GM20431 (cell line): ENCODE measurements around the gene PDK2.

Experiments
- in situ Hi-C: fragments of 300-500 bp; cut with MseI, MboI; formaldehyde crosslinking; loops from one replicate; pipeline ENCODE4 v1.15.0; 2020; ENCODE audit warnings: low sequenced_read_pairs; ENCODE audit not compliant: unreplicated experiment

Gene PDK2

GRCh38 chr17:50096758-50097157 lies 1.6 kb downstream of the PDK2 start:
- in situ Hi-C loops: no loop called here

DNA sequence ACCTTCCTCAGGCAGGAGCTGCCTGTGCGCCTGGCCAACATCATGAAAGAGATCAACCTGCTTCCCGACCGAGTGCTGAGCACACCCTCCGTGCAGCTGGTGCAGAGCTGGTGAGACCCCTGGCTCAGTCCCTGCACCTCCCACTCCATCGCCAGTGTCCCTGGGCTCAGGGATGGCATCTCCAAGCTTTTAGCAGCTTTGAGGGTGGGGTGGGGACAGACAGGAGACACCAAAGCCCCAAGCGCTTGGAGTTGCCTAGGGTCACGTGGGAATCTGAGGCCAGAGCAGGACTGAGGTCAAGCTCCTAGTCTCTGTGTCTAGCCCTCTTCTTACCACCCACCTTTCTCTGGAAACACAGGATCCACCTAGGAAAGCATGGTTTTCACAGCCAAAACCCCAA lies 2.3 kb downstream of the PDK2 start:
- in situ Hi-C loops: no loop called here

GRCh38 chr17:50097926-50098325 lies 2.8 kb downstream of the PDK2 start:
- in situ Hi-C loops: no loop called here

DNA sequence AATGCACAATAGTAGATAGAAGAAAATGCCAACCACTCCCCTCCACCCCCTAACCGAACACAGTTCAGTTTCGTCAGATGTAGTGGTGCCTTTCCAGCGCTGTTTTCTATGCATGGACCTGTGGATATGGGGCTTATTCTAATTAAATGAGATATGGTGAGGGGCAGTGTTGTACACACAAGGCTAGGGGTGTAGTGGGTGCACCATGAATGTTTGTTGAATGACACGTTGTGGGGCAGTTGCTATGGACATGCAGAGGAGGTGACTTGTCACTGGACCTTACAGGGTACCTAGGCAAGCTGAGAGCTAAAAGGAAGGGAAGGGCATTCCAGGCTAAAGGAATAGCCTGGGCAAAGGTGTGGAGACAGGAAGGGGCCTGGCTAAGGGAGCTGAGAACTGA lies 3.4 kb downstream of the PDK2 start:
- in situ Hi-C loops: no loop called here

DNA sequence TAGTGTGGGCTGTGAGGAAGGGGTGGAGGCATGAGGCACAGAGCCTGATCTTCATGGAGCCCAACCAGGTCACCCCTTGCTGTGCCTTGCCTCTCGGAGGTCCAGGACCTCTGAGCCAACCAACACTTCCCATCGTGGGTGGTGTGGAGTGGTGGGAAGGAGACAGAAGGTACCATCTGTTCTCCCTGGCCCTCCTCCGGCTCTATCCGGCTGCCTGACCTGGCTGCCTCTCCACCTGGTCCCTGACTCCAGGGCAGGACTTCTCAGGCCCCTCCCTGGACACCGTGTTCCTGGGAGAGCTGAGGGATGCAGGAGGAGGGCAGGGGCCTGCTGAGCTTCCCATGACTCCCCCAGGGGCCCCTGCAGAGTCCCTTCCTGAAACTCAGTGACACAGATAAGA lies 3.9 kb downstream of the PDK2 start:
- in situ Hi-C loops: no loop called here

- in situ Hi-C loops: no loop called here
Observed at GRCh38 chr17:50100480-50100883, 5.3 kb downstream of the PDK2 start.

GRCh38 chr17:50100921-50101345 lies 5.8 kb downstream of the PDK2 start:
- in situ Hi-C loops: no loop called here

GRCh38 chr17:50101346-50102163 lies 6.4 kb downstream of the PDK2 start:
- in situ Hi-C loops: no loop called here

DNA sequence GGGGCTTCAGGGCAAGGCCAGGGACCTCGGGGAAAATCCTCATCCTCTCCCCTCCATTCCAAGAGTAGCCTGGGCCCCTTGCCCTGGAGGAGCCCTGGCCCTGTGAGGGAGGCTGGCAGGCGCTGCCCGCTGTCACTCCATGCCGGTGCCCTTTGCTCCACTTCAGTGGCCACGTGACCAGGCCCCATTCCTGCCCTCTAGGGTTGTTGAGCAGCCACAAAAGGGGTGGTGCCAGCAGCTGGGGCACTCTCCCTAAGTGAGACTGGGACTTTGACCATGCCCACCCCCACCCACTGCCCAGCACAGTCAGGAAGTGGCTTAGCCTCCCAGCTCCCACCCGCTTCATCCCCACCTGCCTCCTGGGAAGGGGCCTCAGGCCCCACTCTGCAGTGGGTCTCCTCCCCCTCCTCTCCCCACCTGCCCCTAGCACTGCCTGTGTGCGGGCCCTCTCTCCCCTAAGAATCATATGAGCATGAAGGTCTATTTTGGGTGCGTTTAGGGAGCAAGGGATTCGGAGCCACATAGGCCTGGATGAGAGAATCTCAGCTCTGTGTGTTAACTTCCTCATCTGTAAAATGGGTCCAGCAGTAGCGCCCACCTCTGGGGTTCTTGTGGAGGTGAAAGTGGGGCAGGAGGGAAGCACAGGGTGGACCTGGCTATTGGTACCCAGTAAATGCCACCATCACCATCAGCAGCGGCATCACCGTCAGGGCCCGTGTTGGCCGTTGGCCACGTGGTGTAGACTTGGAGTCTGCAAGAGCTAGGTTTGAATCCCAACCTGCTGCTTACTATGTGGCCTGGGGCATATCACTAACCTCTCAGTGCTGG lies 7.2 kb downstream of the PDK2 start:
- in situ Hi-C loops: no loop called here

- in situ Hi-C loops: no loop called here
Observed at GRCh38 chr17:50103252-50103651, 8.1 kb downstream of the PDK2 start.

DNA sequence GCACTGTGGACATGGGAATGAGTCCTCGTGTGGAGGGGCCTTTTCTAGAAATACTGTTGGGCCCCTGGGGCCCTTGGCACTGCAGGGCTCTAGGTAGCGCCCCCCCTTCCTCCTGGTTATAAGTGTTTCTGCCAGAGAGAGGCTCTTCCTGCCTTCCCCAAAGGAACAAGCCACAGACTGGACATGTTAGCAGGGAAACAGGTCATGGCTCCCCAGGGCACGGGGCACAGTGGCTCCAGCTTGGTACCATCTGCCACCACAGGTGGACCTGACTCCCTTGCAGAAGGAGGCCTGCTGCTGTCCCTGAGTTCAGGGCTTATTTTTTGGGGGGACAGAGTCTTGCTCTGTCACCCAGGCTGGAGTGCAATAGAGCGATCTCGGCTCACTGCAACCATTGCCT lies 8.8 kb downstream of the PDK2 start:
- in situ Hi-C loops: no loop called here

DNA sequence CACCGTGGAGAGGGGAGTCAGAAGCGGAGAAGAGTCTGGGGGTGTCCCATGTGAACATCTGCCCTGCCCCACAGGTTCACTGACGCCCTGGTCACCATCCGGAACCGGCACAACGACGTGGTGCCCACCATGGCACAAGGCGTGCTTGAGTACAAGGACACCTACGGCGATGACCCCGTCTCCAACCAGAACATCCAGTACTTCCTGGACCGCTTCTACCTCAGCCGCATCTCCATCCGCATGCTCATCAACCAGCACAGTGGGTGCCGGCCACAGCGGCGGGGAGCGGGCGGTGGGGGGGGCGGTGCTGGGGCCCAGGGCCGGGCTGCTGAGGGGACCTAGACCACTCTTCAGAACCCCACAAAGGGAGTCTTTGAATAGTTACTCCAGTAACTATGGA lies 10.7 kb downstream of the PDK2 start:
- in situ Hi-C loops: no loop called here

GRCh38 chr17:50106393-50107131 lies 11.4 kb downstream of the PDK2 start:
- in situ Hi-C loops: no loop called here

- in situ Hi-C loops: no loop called here
Observed at GRCh38 chr17:50107790-50108414, 12.8 kb downstream of the PDK2 start.

DNA sequence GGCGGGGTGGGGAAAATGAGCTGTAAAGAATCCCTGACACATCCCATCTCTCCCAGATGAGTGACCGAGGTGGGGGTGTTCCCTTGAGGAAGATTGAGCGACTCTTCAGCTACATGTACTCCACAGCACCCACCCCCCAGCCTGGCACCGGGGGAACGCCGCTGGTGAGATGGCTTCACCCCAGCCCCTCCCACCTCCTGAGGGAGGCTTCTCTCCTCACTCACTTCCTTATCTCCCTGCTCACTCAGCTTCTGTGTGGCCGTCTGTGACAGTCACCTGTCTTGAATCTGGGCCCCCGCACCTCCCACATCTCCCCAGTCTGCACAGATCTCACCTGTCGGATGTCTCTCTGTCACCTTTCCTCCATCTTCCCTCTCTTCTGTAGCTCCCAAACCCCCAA lies 13.4 kb downstream of the PDK2 start:
- in situ Hi-C loops: no loop called here

- in situ Hi-C loops: no loop called here
Observed at GRCh38 chr17:50109207-50109606, 14.1 kb downstream of the PDK2 start.

GRCh38 chr17:50109785-50110184 lies 14.6 kb downstream of the PDK2 start:
- in situ Hi-C loops: no loop called here

- in situ Hi-C loops: no loop called here
Observed at GRCh38 chr17:50110591-50111349, 15.6 kb downstream of the PDK2 start.
